Gastroesophageal sphincter (tissue), 4 donors: ENCODE measurements around the gene ARL4D. TPM values are rescaled to one million over a fixed set of nuclear protein-coding genes. Genes with fewer than 3 reads are reported as not detected.

Experiments
- ATAC-seq: fragments of 150-250 bp; one replicate; pipeline ENCODE4 v1.9.1; 2016; ENCODE audit warnings: mild to moderate bottlenecking, moderate library complexity
- H3K27ac ChIP-seq, 4 donors: fragments of 200-600 bp; sonication (generic) in 3 of 4; 1 replicate in 3 of 4; 2 replicates in 1 of 4; pipeline ENCODE4 v1.5.1; 2016 to 2019
- H3K27me3 ChIP-seq: fragments of 200-600 bp; sonication (generic); one replicate; pipeline ENCODE4 v1.5.1; 2019
- H3K36me3 ChIP-seq, 2 donors: fragments of 200-600 bp; sonication (generic); one replicate each; pipeline ENCODE4 v1.5.1; 2019; ENCODE audit warnings: control low read depth in 1 of 2
- H3K4me1 ChIP-seq, 3 donors: fragments of 200-600 bp; sonication (generic); 1 replicate in 2 of 3; 2 replicates in 1 of 3; pipeline ENCODE4 v1.5.1; 2016 to 2019; ENCODE audit warnings: control low read depth in 2 of 3
- H3K4me3 ChIP-seq, 2 donors: fragments of 200-600 bp; sonication (generic); one replicate each; pipeline ENCODE4 v1.5.1; 2019; ENCODE audit warnings: mild to moderate bottlenecking in 1 of 2, moderate library complexity in 1 of 2
- H3K9me3 ChIP-seq, 3 donors: fragments of 200-600 bp; sonication (generic); one replicate each; pipeline ENCODE4 v1.5.1; 2017 to 2019; ENCODE audit warnings: control low read depth in 2 of 3
- CTCF ChIP-seq, 4 experiments: fragments of 200-600 bp in 2 of 4; fragments of 450-650 bp in 2 of 4; sonication (generic) in 1 of 4; IDR thresholded peaks; one replicate each; pipeline ENCODE4 v1.5.1; 2017 to 2019; ENCODE audit warnings: antibody characterized with exemption in 4 of 4, mild to moderate bottlenecking in 2 of 4, moderate library complexity in 2 of 4
- EP300 ChIP-seq: sonication (generic); formaldehyde crosslinking; IDR thresholded peaks from one replicate; pipeline ENCODE4 v1.6.1; 2017; ENCODE audit warnings: antibody characterized with exemption, mild to moderate bottlenecking
- POLR2A ChIP-seq, 2 donors: fragments of 450-650 bp; IDR thresholded peaks; one replicate each; pipeline ENCODE4 v1.6.1; 2017; ENCODE audit warnings: antibody characterized with exemption in 2 of 2, mild to moderate bottlenecking in 2 of 2, moderate library complexity in 1 of 2
- POLR2AphosphoS5 ChIP-seq: sonication (generic); formaldehyde crosslinking; IDR thresholded peaks from one replicate; pipeline ENCODE4 v1.6.1; 2017; ENCODE audit warnings: antibody characterized with exemption
- WGBS, 2 donors: methylation state at CpG; one replicate each; pipeline ENCODE4 v1.1.5; 2018; ENCODE audit warnings: low coverage in 1 of 2; 5-methylcytosine and 5-hydroxymethylcytosine counted together
- total RNA-seq, 4 donors: library from RNA; depleted of rRNA; stranded (reverse); fragments of >200 nt; gene quantifications; one replicate each; pipeline ENCODE4 v1.1.0, GENCODE V29; 2016

The ARL4D gene
- total RNA-seq: 10 to 100 TPM; 18.2 to 35.8 (median 20.2) TPM

GRCh38 chr17:43398724-43399595, at the start of gene ARL4D:
Gene ARL4D (plus strand): TSS chr17:43398993. CDS start chr17:43399733, 740 bp downstream.
- WGBS, 2 donors: 0 to 3% methylated on average over 12 to 17 of the region's 64 CpGs
- H3K9me3 ChIP-seq: no peaks in the 10 kb centered on the region
- H3K27ac ChIP-seq: peak within 1 kb of the TSS; percentile 85 to 98 (median 94)
- H3K27me3 ChIP-seq: no peaks in the 10 kb centered on the region
- peak within 1 kb of the TSS; percentile 75 to 80 for H3K4me3 ChIP-seq
- peaks cover 0 to 4% of the 10 kb centered on the region in 2 donors for H3K36me3 ChIP-seq
- ATAC-seq: peak; percentile 87
- TF ChIP-seq POLR2AphosphoS5 (peak; percentile 98), EP300 (no peak), CTCF (IDR thresholded peaks at IDR 0.05) (peak in 2 of 4 experiments; percentile 6 to 17), POLR2A (IDR thresholded peaks at IDR 0.05) (peak; percentile 95 to 96)
- H3K4me1 ChIP-seq: peaks cover 0 to 64% (median 32%) of the 10 kb centered on the region in 3 donors

GRCh38 chr17:43349142-43349541, 49.7 kb upstream of the ARL4D start:
- no peak overlapping the region for H3K27ac ChIP-seq
- no peaks in the 10 kb centered on the region for H3K4me1 ChIP-seq
- H3K4me3 ChIP-seq: no peak overlapping the region
- peaks cover 0 to 29% (median 3%) of the 10 kb centered on the region in 3 donors for H3K9me3 ChIP-seq
- 87 to 100% methylated on average over 1 to 2 of the region's 2 CpGs for WGBS, 2 donors
- H3K27me3 ChIP-seq: no peaks in the 10 kb centered on the region
- H3K36me3 ChIP-seq: peaks cover 0 to 4% of the 10 kb centered on the region in 2 donors
- no peak for TF ChIP-seq EP300
- no peak for TF ChIP-seq POLR2A (IDR thresholded peaks at IDR 0.05)
- no peak for TF ChIP-seq CTCF (IDR thresholded peaks at IDR 0.05)
- TF ChIP-seq POLR2AphosphoS5: no peak
- ATAC-seq: no peak

- 91 to 93% methylated on average over 6 to 9 of the region's 9 CpGs for WGBS, 2 donors
- Histone ChIP-seq H3K9me3 (peaks cover 0 to 29% (median 3%) of the 10 kb centered on the region in 3 donors), H3K36me3 (peaks cover 0 to 4% of the 10 kb centered on the region in 2 donors), H3K27ac (no peak overlapping the region), H3K4me3 (no peak overlapping the region), H3K27me3 (no peaks in the 10 kb centered on the region), H3K4me1 (no peaks in the 10 kb centered on the region)
- TF ChIP-seq CTCF (IDR thresholded peaks at IDR 0.05) (no peak), POLR2A (IDR thresholded peaks at IDR 0.05) (no peak), EP300 (no peak), POLR2AphosphoS5 (no peak)
- ATAC-seq: no peak
These were observed 47.9 kb upstream of the ARL4D start for GRCh38 chr17:43350888-43351361.

GRCh38 chr17:43351691-43352090, 47.1 kb upstream of the ARL4D start:
- TF ChIP-seq EP300 (no peak), POLR2AphosphoS5 (no peak), POLR2A (IDR thresholded peaks at IDR 0.05) (no peak), CTCF (IDR thresholded peaks at IDR 0.05) (no peak)
- Histone ChIP-seq H3K4me1 (peaks cover 0 to 5% (median 0%) of the 10 kb centered on the region in 3 donors), H3K27ac (no peak overlapping the region), H3K27me3 (no peaks in the 10 kb centered on the region), H3K4me3 (no peak overlapping the region), H3K36me3 (peaks cover 0 to 4% of the 10 kb centered on the region in 2 donors), H3K9me3 (peaks cover 0 to 29% (median 3%) of the 10 kb centered on the region in 3 donors)
- WGBS, 2 donors: 90 to 92% methylated on average over 7 to 8 of the region's 8 CpGs
- no peak for ATAC-seq
